Astrocyte (in vitro differentiated cells and primary cell): ENCODE results near the gene FOXP3. TPM values are rescaled to one million over a fixed set of nuclear protein-coding genes. Genes with fewer than 3 reads are reported as not detected.

ENCODE experiments used
- DNase-seq: peaks from one replicate; pipeline ENCODE4 v3.0.0-alpha.2; 2010; ENCODE audit warnings: low read depth
- FAIRE-seq: peaks from 2 replicates; lab custom pipeline; 2011; peaks lifted over from hg19 to GRCh38; lab: Jason Lieb, UNC
- H2AFZ ChIP-seq: 2 replicates; pipeline ENCODE4 v1.6.0; 2012; ENCODE audit warnings: low read depth, low read length, inconsistent platforms
- H3K27ac ChIP-seq: 2 replicates; pipeline ENCODE4 v1.5.1; 2011; ENCODE audit warnings: low read depth, low read length, inconsistent platforms
- H3K27me3 ChIP-seq: 2 replicates; pipeline ENCODE4 v1.6.0; 2011; ENCODE audit warnings: low read length, inconsistent platforms; ENCODE audit not compliant: insufficient read depth
- H3K36me3 ChIP-seq: 2 replicates; pipeline ENCODE4 v1.5.1; 2011; ENCODE audit warnings: low read length, inconsistent platforms; ENCODE audit not compliant: insufficient read depth
- H3K4me1 ChIP-seq: 2 replicates; pipeline ENCODE4 v1.5.1; 2011; ENCODE audit warnings: low read length, inconsistent platforms; ENCODE audit not compliant: insufficient read depth
- H3K4me2 ChIP-seq: 2 replicates; pipeline ENCODE4 v1.6.0; 2012; ENCODE audit warnings: low read length, inconsistent platforms
- H3K4me3 ChIP-seq: 2 replicates; pipeline ENCODE4 v1.5.1; 2011; ENCODE audit warnings: low read depth, mild to moderate bottlenecking, low read length, inconsistent platforms; ENCODE audit not compliant: insufficient read depth
- H3K79me2 ChIP-seq: 2 replicates; pipeline ENCODE4 v1.6.0; 2012; ENCODE audit warnings: mild to moderate bottlenecking, low read length, inconsistent platforms; ENCODE audit not compliant: insufficient read depth
- H3K9ac ChIP-seq: 2 replicates; pipeline ENCODE4 v1.6.0; 2012; ENCODE audit warnings: mild to moderate bottlenecking, low read length, inconsistent platforms
- H3K9me3 ChIP-seq: 2 replicates; pipeline ENCODE4 v1.5.1; 2012; ENCODE audit warnings: low read depth, mild to moderate bottlenecking, low read length, inconsistent platforms; ENCODE audit not compliant: insufficient read depth
- H4K20me1 ChIP-seq: 2 replicates; pipeline ENCODE4 v1.6.0; 2012; ENCODE audit warnings: low read length, inconsistent platforms; ENCODE audit not compliant: insufficient read depth
- H3K27ac Mint-ChIP-seq: one replicate; pipeline ENCODE4 v1.8.0; 2021; ENCODE audit warnings: mild to moderate bottlenecking, mixed read lengths; ENCODE audit not compliant: unreplicated experiment
- H3K27me3 Mint-ChIP-seq: one replicate; pipeline ENCODE4 v1.8.0; 2021; ENCODE audit warnings: low read depth, mixed read lengths; ENCODE audit not compliant: unreplicated experiment
- H3K36me3 Mint-ChIP-seq: one replicate; pipeline ENCODE4 v1.8.0; 2021; ENCODE audit warnings: low read depth, mixed read lengths; ENCODE audit not compliant: unreplicated experiment
- H3K4me1 Mint-ChIP-seq: one replicate; pipeline ENCODE4 v1.8.0; 2021; ENCODE audit warnings: low read depth, mixed read lengths; ENCODE audit not compliant: unreplicated experiment
- H3K4me3 Mint-ChIP-seq: one replicate; pipeline ENCODE4 v1.8.0; 2021; ENCODE audit warnings: mild to moderate bottlenecking, moderate library complexity, mixed read lengths; ENCODE audit not compliant: unreplicated experiment
- H3K9me3 Mint-ChIP-seq: one replicate; pipeline ENCODE4 v1.8.0; 2021; ENCODE audit warnings: mild to moderate bottlenecking, mixed read lengths; ENCODE audit not compliant: unreplicated experiment
- EZH2 ChIP-seq: IDR thresholded peaks from 2 replicates; pipeline ENCODE4 v1.6.1; 2012; ENCODE audit warnings: mild to moderate bottlenecking, low read length, inconsistent platforms; ENCODE audit not compliant: insufficient read depth
- total RNA-seq: library from RNA; stranded (reverse); gene quantifications from 2 replicates; pipeline ENCODE4 v1.2.1, GENCODE V29; 2021
- TF ChIP-seq, protein P1 (sequence below): IDR thresholded peaks from 2 replicates; pipeline ENCODE4 v1.5.1; 2011; ENCODE audit warnings: low read depth, mild to moderate bottlenecking, inconsistent platforms, low read length, moderate library complexity; ENCODE audit not compliant: insufficient read depth

The FOXP3 gene
- total RNA-seq, 1 donor from 2014 or later: 0.09 TPM

DNA sequence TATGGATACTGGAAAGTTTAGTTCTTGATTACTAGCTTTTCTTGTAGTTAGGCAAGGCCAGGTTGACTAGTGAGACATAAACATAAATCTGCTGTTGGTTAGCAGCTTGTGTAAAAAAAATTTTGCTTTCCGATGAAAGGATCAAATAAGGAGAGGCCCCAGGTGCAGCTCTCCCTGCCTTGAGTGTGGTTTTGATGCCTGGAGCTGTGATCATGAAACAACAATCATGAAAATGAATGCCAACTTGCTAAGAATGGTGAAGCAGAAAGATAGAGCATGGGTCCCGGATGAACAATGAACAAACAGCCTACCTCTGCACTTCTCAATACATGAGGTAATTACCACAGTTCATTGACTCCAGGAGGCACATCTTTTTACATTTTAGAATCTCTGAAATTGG, 50.1 kb downstream of the FOXP3 start:
- Histone ChIP-seq H3K36me3 (no peaks in the 10 kb centered on the region), H3K9ac (no peak overlapping the region), H3K27me3 (no peaks in the 10 kb centered on the region), H3K4me1 (no peaks in the 10 kb centered on the region), H3K27ac (no peak overlapping the region), H3K79me2 (no peaks in the 10 kb centered on the region), H2AFZ (no peak overlapping the region), H3K4me3 (no peak overlapping the region), H4K20me1 (no peaks in the 10 kb centered on the region), H3K4me2 (no peak overlapping the region), H3K9me3 (no peaks in the 10 kb centered on the region)
- FAIRE-seq: peak; percentile 75
- Mint-ChIP-seq H3K27ac (no peak overlapping the region), H3K27me3 (peaks cover 14% of the 10 kb centered on the region), H3K36me3 (no peaks in the 10 kb centered on the region), H3K4me3 (no peak overlapping the region), H3K9me3 (peaks cover 2% of the 10 kb centered on the region), H3K4me1 (no peaks in the 10 kb centered on the region)
- TF ChIP-seq, protein P1, sequence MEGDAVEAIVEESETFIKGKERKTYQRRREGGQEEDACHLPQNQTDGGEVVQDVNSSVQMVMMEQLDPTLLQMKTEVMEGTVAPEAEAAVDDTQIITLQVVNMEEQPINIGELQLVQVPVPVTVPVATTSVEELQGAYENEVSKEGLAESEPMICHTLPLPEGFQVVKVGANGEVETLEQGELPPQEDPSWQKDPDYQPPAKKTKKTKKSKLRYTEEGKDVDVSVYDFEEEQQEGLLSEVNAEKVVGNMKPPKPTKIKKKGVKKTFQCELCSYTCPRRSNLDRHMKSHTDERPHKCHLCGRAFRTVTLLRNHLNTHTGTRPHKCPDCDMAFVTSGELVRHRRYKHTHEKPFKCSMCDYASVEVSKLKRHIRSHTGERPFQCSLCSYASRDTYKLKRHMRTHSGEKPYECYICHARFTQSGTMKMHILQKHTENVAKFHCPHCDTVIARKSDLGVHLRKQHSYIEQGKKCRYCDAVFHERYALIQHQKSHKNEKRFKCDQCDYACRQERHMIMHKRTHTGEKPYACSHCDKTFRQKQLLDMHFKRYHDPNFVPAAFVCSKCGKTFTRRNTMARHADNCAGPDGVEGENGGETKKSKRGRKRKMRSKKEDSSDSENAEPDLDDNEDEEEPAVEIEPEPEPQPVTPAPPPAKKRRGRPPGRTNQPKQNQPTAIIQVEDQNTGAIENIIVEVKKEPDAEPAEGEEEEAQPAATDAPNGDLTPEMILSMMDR: no peak
- TF ChIP-seq EZH2: no peak
- DNase-seq: no peak

DNA sequence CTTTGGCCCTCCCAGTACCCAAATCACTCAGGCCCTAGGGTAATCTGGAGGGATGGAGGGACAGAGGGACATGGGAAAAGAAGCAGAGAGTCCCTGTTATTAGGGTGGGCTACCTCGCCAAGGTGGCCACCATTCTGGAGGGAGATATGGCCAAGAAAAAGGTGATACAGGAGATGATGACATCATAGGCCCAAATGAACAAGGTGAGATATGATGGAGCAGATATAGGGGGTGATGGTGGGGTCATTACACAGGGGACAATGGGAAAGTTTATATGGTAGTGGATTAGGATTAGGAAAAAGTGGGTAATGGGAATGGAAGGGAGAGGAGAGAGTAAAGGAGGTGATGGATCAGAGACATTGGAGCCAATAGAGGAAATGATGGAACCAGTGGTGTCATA, 51.6 kb downstream of the FOXP3 start:
- H3K4me3 Mint-ChIP-seq: no peak overlapping the region
- no peak for TF ChIP-seq EZH2
- TF ChIP-seq, protein P1: no peak
- H3K36me3 Mint-ChIP-seq: no peaks in the 10 kb centered on the region
- H3K4me1 Mint-ChIP-seq: no peaks in the 10 kb centered on the region
- H3K27me3 Mint-ChIP-seq: peaks cover 13% of the 10 kb centered on the region
- no peak overlapping the region for H3K27ac ChIP-seq
- FAIRE-seq (no peak), DNase-seq (no peak)
- H3K4me1 ChIP-seq: no peaks in the 10 kb centered on the region
- no peaks in the 10 kb centered on the region for H3K9me3 ChIP-seq
- no peak overlapping the region for H3K9ac ChIP-seq
- peaks cover 2% of the 10 kb centered on the region for H3K9me3 Mint-ChIP-seq
- no peaks in the 10 kb centered on the region for H3K36me3 ChIP-seq
- no peak overlapping the region for H3K4me3 ChIP-seq
- no peaks in the 10 kb centered on the region for H3K79me2 ChIP-seq
- no peak overlapping the region for H2AFZ ChIP-seq
- no peaks in the 10 kb centered on the region for H4K20me1 ChIP-seq
- no peak overlapping the region for H3K27ac Mint-ChIP-seq
- H3K27me3 ChIP-seq: no peaks in the 10 kb centered on the region
- no peak overlapping the region for H3K4me2 ChIP-seq

DNA sequence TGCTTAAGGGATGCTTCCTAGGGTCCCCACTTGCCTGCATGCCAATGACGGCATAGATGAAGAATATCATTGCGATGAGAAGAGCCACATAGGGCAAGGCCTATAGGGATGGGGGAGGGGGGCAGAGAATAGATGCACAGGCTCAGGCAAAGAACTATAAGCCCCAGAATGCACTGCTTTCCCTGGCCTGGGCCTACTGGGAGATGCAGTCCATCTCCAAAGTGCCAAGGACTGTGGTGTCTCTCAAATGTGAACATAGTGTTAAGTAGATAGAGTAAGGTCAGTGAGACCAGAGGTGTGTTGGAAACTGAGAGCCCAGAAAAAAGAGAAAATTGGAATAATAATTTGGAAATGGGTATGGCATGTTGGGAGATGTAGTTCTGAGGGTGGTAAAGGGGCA, 52.3 kb downstream of the FOXP3 start:
- H3K27me3 Mint-ChIP-seq: peaks cover 12% of the 10 kb centered on the region
- no peaks in the 10 kb centered on the region for H3K4me1 ChIP-seq

More for the DNA sequence above, 52.3 kb downstream of the FOXP3 start:
- Mint-ChIP-seq H3K9me3 (peaks cover 2% of the 10 kb centered on the region), H3K4me1 (no peaks in the 10 kb centered on the region), H3K4me3 (no peak overlapping the region), H3K36me3 (no peaks in the 10 kb centered on the region), H3K27ac (no peak overlapping the region)
- Histone ChIP-seq H3K36me3 (no peaks in the 10 kb centered on the region), H3K4me2 (no peak overlapping the region), H3K27me3 (no peaks in the 10 kb centered on the region), H4K20me1 (no peaks in the 10 kb centered on the region), H3K9me3 (no peaks in the 10 kb centered on the region), H3K27ac (no peak overlapping the region), H3K4me3 (no peak overlapping the region), H3K9ac (no peak overlapping the region), H2AFZ (no peak overlapping the region), H3K79me2 (no peaks in the 10 kb centered on the region)
- TF ChIP-seq, protein P1: no peak
- TF ChIP-seq EZH2: no peak
- no peak for DNase-seq
- FAIRE-seq: peak; percentile 32
